ENCODE data around the gene GDPD3. TPM values are rescaled to one million over a fixed set of nuclear protein-coding genes. Genes with fewer than 3 reads are reported as not detected.

Gene GDPD3
- total and polyA plus RNA-seq, 2 of the 13 experiments (the other 11 are each of a cell fraction or from before 2014, with no cell fraction given), result 18.7 to 20.6 TPM

DNA sequence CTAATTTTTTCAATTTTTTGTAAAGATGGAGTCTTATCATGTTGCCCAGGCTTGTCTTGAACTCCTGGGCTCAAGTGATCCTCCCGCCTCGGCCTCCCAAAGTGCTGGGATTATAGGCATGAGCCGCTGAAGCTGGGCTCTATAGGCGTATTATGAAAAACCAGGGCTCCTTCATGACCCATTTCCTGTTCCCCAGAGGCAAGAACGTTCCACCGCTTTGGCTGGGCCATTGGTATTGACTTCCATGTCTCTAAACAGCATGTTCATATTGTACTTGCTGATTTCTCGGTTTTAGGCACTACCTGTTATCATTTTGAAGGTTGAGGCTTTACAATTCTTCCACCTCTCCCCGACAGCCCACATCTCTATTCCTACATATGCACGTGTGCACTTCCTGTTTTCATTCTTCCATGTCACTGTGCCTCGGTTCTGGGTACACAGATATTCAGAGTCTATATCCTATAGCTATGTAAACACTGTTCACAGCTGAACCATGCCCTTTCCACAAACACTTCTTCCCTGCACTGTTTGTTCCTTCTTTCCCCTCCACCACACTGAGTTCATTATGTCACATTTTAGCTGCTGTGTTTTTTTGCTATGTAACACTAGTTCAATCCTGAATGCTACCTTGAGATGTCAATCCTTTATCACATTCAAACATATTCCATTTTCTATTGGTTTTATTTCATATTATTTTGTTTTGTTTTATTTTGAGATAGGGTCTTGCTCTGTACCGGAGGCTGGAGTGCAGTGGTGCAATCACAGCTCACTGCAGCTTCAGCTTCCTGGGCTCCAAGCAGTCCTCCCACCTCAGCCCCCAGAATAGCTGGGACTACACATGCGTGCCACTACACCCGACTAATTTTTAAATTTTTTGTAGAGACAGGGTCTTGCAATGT, 26.5 kb upstream of the GDPD3 start (continued):
- TF ChIP-seq SNAPC2 (CRISPR knock-in tag; IDR thresholded peaks at IDR 0.05), result no peak
- TF ChIP-seq MAZ (IDR thresholded peaks at IDR 0.05; ENCODE audit: borderline replicate concordance, low read depth, low read length), result no peak
- peak; percentile 64 for TF ChIP-seq MAZ (CRISPR knock-in tag; IDR thresholded peaks at IDR 0.05; ENCODE audit: low read depth)
- TF ChIP-seq ZNF501 (CRISPR knock-in tag; IDR thresholded peaks at IDR 0.05), result no peak; the same call in 1 of the 2 replicates
- no peak for TF ChIP-seq FOXM1 (CRISPR knock-in tag; IDR thresholded peaks at IDR 0.05)
- TF ChIP-seq, protein P1, sequence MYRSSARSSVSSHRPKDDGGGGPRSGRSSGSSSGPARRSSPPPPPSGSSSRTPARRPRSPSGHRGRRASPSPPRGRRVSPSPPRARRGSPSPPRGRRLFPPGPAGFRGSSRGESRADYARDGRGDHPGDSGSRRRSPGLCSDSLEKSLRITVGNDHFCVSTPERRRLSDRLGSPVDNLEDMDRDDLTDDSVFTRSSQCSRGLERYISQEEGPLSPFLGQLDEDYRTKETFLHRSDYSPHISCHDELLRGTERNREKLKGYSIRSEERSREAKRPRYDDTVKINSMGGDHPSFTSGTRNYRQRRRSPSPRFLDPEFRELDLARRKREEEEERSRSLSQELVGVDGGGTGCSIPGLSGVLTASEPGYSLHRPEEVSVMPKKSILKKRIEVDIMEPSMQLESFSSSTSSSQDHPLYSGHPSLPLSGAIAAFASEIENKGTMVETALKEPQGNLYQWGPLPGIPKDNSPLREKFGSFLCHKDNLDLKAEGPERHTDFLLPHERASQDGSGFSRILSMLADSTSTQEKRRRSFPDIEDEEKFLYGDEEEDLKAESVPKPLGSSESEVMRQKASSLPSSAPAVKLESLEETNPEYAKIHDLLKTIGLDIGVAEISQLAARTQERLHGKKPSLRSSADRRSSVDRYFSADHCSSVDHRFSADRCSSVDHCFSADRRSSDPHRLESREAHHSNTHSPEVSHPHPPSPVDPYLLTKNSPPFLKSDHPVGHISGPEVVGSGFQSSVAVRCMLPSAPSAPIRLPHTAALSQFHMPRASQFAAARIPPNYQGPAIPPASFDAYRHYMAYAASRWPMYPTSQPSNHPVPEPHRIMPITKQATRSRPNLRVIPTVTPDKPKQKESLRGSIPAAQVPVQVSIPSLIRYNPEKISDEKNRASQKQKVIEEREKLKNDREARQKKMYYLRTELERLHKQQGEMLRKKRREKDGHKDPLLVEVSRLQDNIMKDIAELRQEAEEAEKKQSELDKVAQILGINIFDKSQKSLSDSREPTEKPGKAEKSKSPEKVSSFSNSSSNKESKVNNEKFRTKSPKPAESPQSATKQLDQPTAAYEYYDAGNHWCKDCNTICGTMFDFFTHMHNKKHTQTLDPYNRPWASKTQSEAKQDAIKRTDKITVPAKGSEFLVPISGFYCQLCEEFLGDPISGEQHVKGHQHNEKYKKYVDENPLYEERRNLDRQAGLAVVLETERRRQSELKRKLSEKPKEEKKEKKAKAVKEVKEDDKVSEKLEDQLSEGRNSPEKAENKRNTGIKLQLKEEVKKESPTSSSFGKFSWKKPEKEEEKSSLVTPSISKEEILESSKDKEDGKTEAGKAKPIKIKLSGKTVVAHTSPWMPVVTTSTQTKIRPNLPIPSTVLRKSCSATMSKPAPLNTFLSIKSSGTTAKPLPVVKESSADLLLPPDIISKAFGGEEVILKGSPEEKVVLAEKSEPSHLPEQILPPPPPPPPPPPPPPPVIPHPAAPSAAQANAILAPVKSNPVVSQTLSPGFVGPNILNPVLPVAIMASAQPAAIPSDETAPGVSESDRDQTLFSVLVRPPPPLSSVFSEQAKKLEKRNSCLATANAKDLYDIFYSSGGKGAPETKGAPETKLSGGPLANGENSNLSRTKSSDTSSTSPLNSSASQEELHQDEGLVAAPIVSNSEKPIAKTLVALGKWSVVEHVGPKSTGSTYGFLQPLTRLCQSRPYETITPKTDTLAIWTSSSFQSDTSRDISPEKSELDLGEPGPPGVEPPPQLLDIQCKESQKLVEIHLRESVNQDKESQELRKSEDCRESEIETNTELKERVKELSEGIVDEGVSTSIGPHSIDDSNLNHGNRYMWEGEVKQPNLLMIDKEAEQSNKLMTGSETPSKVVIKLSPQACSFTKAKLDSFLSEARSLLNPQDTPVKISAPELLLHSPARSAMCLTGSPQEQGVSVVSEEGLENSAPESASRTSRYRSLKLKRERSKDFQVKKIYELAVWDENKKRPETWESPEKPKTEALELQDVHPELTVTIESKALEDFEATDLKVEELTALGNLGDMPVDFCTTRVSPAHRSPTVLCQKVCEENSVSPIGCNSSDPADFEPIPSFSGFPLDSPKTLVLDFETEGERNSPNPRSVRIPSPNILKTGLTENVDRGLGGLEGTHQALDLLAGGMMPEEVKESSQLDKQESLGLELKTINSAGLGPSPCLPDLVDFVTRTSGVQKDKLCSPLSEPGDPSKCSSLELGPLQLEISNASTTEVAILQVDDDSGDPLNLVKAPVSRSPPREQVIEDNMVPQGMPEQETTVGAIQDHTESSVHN (CRISPR knock-in tag; IDR thresholded peaks at IDR 0.05), result no peak; the same call in 1 of the 2 replicates
- TF ChIP-seq ZNF556 (CRISPR knock-in tag; IDR thresholded peaks at IDR 0.05; ENCODE audit: borderline replicate concordance), result peak; percentile 63; the same call in 1 of the 2 replicates
- TF ChIP-seq RFXANK (CRISPR knock-in tag; IDR thresholded peaks at IDR 0.05), result no peak; the same call in 1 of the 2 replicates
- TF ChIP-seq SP5 (CRISPR knock-in tag; IDR thresholded peaks at IDR 0.05; ENCODE audit: borderline replicate concordance, low read depth), result peak; percentile 78
- TF ChIP-seq PCBP1 (IDR thresholded peaks at IDR 0.05; ENCODE audit: borderline replicate concordance, low read depth, low read length), result no peak
- TF ChIP-seq ZSCAN25 (CRISPR knock-in tag; IDR thresholded peaks at IDR 0.05), result peak; percentile 96
- peak; percentile 97 for TF ChIP-seq HDAC2 (CRISPR knock-in tag; IDR thresholded peaks at IDR 0.05)
- no peak; the same call in 1 of the 2 replicates for TF ChIP-seq AHR (CRISPR knock-in tag; IDR thresholded peaks at IDR 0.05)
- TF ChIP-seq ZNF780A (CRISPR knock-in tag; IDR thresholded peaks at IDR 0.05), result no peak
- TF ChIP-seq PRPF4 (IDR thresholded peaks at IDR 0.05; ENCODE audit: low read depth, low read length, poor library complexity, severe bottlenecking), result no peak
- no peak for TF ChIP-seq ZNF350 (CRISPR knock-in tag; IDR thresholded peaks at IDR 0.05; ENCODE audit: borderline replicate concordance, low read depth)
- no peak for TF ChIP-seq ZNF572 (CRISPR knock-in tag; IDR thresholded peaks at IDR 0.05)
- TF ChIP-seq ZNF883 (CRISPR knock-in tag; IDR thresholded peaks at IDR 0.05; ENCODE audit: not compliant biosample characterization), result no peak
- TF ChIP-seq, protein P2, sequence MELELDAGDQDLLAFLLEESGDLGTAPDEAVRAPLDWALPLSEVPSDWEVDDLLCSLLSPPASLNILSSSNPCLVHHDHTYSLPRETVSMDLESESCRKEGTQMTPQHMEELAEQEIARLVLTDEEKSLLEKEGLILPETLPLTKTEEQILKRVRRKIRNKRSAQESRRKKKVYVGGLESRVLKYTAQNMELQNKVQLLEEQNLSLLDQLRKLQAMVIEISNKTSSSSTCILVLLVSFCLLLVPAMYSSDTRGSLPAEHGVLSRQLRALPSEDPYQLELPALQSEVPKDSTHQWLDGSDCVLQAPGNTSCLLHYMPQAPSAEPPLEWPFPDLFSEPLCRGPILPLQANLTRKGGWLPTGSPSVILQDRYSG (CRISPR knock-in tag; IDR thresholded peaks at IDR 0.05), result peak; percentile 27; the same call in 1 of the 2 replicates

Measured in HepG2 (cell line).